GM18508 (cell line): ENCODE measurements around the gene CUL9.

Source experiments
- ATAC-seq: cut with Tn5 transposase; IDR thresholded peaks from one replicate; pipeline ENCODE4 v1.9.1; 2021; ENCODE audit warnings: moderate number of reproducible peaks; ENCODE audit not compliant: insufficient read depth, unreplicated experiment

Gene CUL9

GRCh38 chr6:43268355-43268700, 86.3 kb downstream of the CUL9 start:
- no peak for ATAC-seq

GRCh38 chr6:43268782-43269272, 86.8 kb downstream of the CUL9 start:
- ATAC-seq = no peak

GRCh38 chr6:43269273-43270007, 87.4 kb downstream of the CUL9 start:
- no peak for ATAC-seq

- no peak for ATAC-seq
Measured at GRCh38 chr6:43271103-43271815, 89.3 kb downstream of the CUL9 start.

GRCh38 chr6:43271944-43272343, 89.9 kb downstream of the CUL9 start:
- no peak for ATAC-seq

- no peak for ATAC-seq
Measured at GRCh38 chr6:43273707-43274106, 91.7 kb downstream of the CUL9 start.
